GM19035 (cell line): ENCODE data around the gene RAB11B.
"Not testable (repeated sequence)": the region's sequence is repeated elsewhere in the genome, so short reads cannot be mapped to it uniquely, and the experiment has no call there.

Experiments used
- ATAC-seq: cut with Tn5 transposase; IDR thresholded peaks from one replicate; pipeline ENCODE4 v1.9.1; 2021; ENCODE audit not compliant: unreplicated experiment

RAB11B gene

DNA sequence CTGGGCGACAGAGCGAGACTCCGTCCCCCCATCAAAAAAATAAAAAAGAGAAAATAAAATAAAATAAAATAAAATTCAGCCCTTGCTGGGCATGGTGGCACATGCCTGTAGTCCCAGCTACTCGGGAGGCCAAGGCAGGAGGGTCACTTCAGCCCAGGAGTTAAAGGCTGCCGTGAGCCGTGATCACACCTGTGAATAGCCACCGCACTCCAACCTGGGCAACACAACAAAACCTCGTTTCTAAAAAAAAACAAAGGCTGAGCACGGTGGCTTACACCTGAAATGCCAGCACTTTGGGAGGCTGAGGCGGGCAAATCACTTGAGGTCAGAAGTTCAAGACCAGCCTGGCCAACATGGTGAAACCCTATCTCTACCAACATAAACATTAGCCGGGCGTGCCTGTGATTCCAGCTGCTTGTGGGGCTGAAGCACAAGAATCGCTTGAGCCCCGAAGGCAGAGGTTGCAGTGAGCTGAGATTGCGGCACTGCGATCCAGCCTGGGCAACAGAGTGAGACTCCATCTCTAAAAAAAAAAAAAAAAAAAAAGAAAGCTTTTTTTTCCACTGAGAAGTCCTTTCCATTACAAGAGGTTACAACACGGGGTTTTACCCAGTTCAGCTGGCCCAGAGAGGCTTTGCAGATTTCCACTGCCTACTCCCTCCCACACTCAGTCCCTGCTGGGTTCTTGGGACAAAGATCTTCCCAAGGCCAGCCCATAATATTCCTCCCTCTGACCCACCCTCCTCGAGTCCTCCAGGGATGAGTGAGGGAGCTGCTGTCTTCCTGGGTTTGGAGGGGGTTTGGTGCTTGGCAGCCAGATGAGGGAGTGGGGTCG lies 19.8 kb upstream of the RAB11B start:
- ATAC-seq = no peak

DNA sequence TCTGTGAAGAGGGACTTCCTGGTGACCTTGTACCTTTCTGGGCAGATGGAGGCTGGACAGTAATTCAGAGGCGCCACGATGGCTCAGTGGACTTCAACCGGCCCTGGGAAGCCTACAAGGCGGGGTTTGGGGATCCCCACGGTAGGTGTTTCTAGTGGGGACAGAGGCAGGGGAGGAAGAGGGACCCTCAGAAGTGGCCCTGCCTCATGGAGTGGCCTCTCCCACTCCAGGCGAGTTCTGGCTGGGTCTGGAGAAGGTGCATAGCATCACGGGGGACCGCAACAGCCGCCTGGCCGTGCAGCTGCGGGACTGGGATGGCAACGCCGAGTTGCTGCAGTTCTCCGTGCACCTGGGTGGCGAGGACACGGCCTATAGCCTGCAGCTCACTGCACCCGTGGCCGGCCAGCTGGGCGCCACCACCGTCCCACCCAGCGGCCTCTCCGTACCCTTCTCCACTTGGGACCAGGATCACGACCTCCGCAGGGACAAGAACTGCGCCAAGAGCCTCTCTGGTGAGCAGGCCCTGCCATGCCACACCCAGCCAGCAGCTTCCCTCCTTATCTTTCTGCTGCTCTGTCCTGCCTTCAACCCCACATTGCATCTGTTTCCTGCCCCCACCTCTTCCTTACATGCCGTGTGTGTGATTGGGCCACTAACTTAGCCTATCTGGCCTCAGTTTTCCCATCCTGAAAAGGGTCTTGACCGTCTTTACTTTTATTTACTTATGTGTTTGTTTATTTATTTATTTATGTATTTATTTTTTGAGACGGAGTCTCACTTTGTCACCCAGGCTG lies 19.0 kb upstream of the RAB11B start:
- no peak for ATAC-seq

DNA sequence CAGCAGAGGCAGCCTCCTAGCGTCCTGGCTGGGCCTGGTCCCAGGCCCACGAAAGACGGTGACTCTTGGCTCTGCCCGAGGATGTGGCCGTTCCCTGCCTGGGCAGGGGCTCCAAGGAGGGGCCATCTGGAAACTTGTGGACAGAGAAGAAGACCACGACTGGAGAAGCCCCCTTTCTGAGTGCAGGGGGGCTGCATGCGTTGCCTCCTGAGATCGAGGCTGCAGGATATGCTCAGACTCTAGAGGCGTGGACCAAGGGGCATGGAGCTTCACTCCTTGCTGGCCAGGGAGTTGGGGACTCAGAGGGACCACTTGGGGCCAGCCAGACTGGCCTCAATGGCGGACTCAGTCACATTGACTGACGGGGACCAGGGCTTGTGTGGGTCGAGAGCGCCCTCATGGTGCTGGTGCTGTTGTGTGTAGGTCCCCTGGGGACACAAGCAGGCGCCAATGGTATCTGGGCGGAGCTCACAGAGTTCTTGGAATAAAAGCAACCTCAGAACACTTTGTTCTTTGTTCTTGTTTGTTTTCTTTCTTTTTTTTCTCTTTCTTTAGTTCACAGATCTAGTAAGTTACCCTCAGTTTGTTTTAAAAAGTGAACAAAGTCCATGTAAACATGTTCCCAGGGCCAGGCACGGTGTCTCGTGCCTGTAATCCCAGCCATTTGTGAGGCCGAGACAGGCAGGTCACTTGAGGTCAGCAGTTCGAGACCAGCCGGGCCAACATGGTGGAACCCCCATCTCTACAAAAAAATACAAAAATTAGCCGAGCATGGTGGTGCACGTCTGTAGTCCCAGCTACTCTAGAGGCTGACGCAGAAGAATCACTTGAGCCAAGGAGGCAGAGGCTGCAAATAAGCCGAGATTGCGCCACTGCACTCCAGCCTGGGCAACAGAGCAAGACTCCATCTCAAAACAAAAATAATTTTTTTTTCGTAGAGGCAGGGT lies 16.0 kb upstream of the RAB11B start:
- ATAC-seq = no peak

DNA sequence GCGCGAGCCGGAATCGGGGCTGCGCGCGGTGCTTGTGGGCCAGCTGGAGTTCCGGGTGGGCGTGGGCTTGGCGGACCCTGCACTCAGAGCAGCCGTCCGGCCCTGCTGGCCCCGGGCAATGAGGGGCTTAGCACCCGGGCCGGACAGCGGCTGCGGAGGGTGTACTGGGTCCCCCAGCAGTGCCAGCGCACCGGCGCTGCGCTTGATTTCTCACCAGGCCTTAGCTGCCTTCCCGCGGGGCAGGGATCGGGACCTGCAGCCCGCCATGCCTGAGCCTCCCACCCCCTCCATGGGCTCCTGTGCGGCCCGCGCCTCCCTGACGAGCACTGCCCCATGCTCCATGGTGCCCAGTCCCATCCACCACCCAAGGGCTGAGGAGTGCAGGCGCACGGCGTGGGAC lies 14.4 kb upstream of the RAB11B start:
- not testable (repeated sequence) for ATAC-seq

GRCh38 chr19:8376373-8376974 lies 13.7 kb upstream of the RAB11B start:
- not testable (repeated sequence) for ATAC-seq

GRCh38 chr19:8377598-8377997 lies 12.6 kb upstream of the RAB11B start:
- no peak for ATAC-seq

GRCh38 chr19:8379156-8379891 lies 10.8 kb upstream of the RAB11B start:
- not testable (repeated sequence) for ATAC-seq

- not testable (repeated sequence) for ATAC-seq
Observed at GRCh38 chr19:8384569-8384968, 5.6 kb upstream of the RAB11B start.

DNA sequence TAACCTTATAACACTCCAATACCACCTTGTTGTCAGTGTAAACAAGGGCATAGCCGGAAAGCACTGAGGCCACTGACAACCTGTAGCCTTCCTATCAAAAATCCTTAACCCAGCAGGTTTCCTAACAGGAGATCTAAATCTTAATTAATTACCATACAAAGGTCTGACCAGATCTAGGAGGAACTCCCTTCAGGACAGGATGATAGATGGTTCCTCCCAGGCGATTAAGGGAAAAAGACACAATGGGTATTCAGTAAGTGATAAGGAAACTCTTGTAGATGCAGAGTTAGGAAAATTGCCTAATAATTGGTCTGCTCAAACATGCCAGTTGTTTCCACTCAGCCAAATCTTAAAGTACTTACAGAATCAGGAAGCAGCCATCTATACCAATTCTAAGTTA lies 5.1 kb upstream of the RAB11B start:
- ATAC-seq = not testable (repeated sequence)

DNA sequence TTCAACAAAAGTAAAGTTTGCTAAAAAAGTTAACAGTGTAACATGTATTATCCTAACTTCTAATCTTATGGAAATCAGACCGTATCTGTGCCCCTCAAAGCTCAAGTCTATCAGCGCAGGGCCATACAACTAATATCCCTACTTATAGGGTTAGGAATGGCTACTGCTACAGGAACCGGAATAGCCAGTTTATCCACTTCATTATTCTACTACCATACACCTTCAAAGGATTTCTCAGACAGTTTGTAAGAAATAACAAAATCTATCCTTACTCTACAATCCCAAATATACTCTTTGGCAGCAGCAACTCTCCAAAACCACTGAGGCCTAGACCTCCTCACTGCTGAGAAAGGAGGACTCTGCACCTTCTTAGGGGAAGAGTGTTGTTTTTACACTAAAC lies 4.6 kb upstream of the RAB11B start:
- not testable (repeated sequence) for ATAC-seq

GRCh38 chr19:8386419-8386818 lies 3.7 kb upstream of the RAB11B start:
- not testable (repeated sequence) for ATAC-seq

DNA sequence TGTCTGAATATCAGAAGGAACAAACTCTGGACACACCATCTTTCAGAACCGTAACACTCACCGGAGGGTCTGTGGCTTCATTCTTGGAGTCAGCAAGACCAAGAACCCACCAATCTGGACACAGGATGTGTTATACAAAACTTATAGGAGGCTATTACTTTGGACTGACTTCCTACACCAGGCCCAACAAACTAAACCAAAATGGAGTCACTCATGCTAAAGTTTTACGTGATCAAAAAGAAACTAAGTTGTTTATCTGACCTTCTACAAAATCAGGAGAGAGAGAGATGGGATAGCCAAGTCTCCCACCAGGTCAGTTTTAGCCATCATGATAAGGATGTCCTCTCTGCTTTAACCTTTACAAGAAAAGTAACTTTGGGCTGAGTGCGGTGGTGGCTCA lies 3.2 kb upstream of the RAB11B start:
- no peak for ATAC-seq

DNA sequence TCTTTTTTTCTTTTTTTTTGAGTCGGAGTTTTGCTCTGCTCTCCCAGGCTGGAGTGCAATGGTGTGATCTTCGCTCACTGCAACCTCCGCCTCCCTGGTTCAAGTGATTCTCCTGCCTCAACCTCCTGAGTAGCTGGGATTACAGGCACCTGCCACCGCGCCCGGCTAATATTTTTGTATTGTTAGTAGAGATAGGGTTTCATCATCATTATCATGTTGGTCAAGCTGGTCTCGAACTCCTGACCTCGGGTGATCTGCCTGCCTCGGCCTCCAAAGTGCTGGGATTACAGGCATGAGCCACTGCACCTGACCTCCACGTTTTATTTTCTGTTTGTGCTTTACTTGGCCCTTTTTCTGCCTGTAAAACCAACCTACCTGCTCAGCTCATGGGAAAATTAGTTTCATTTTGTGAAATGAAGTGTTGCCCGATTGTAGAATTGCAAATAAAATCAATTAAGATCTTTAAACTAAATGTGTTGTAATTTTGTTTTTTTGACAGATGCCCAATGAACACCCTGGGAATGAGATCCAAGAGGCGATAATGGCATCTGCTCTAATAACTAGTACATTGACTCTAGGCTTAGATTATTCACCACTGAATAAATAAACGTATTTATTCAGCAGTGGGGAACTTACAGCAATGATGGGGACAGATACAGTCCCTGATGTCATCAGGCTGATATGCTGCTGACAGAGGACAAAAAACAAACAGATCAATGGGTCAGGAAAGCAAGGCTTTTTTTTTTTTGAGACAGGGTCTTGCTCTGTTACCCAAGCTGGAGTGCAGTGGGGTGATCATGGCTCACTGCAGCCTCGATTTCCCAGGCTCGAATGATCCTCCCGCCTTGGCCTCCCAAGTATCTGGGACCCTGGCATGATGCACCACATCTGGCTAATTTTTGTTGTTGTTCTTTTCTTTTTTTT lies 2.2 kb upstream of the RAB11B start:
- no peak for ATAC-seq

- no peak for ATAC-seq
Observed at GRCh38 chr19:8388612-8388958, 1.6 kb upstream of the RAB11B start.

- ATAC-seq = peak; percentile 46
Observed at GRCh38 chr19:8390617-8390981, 439 bp downstream of the RAB11B start.

- ATAC-seq = no peak
Observed at GRCh38 chr19:8391198-8392016, 1.2 kb downstream of the RAB11B start.

GRCh38 chr19:8392017-8392591 lies 1.9 kb downstream of the RAB11B start:
- no peak for ATAC-seq
